Ammon's horn (tissue), 1 donor: Measurements from ENCODE around the gene KCNMB2.
"Not testable (repeated sequence)": the region's sequence is repeated elsewhere in the genome, so short reads cannot be mapped to it uniquely, and the experiment has no call there.

Experiments used
- DNase-seq: peaks from one replicate; pipeline ENCODE4 v3.0.0-alpha.2; 2016; ENCODE audit warnings: low spot score

KCNMB2 gene

DNA sequence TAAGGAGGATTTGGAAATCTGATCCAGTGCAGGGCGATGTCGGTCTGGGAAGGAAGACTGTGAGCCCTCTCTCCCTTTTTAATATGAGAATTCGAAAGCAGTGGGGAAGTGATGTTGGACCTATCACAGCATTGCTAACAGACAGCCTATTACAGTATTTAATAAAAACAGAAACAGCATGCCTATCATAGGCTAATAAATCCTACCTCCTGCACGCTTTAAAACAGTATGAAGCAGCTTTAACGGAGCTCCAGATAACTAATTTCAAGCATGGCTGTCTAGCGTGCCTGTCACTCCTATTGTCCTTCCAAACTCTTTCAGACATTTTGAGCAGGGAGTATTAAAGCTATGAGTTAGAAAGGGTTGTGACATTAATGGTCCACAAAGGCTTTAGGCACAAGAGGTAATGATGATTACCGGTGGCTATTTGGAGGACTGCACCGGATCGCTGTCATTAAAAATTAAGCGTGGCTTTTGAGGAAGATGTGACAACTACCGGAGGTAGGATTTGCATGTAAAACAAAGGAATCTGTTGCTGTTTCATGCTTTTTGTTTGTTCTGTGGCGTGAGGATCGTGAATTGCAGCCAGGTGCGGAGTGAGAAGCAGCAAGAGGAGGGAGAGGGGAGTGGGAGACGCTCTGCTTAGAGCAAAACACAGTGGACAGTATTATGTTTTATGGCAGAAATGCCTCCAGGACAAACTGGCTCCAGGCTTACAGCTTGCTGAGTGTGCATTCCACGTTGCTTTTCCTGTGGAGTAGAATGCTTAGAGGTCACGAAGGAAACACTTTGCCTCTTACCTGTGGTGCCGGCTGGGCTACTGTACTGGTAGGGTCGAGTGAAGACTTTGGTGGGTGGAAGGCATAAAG lies at the start of gene KCNMB2:
KCNMB2 (plus strand) TSS at position 226 of the 869 bp plus-strand sequence.
- DNase-seq: peak; percentile 50

DNA sequence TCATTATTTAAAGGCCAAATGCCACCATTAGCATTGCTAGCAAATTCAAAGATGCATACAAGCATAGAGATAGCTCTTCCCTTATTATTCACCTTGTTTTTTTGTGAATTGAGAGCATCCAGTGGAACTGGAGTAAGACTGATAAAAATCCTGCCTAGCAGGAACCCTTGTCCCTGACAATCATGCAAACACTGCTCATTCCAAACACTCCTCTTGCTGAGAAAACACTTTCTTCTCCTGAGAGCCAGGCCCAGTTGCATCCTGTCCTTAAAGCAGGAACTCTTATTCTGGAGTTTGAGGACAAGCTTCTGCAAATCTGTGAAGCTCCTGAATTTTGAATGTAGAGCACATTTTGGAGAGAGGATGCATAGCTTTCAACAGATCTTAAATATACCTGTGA lies 49.3 kb upstream of the KCNMB2 start:
- no peak for DNase-seq

DNA sequence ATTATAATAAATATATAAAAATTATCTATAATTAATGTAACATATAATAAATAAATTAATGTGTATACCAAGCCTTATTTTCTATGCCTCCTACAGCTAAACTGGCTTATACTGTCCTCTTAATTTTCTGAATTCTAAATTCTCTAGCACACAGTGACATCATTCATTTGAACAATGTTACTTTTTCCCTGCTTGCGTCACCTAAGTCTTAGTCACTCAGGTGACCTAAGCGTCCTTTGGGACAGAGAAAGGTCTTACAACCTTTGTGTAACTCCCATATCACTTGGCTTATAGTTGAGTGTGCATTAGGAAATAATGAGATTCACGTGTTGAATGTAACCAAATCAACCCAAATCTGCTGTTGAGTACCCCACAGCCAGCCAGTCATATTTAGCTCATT lies 48.5 kb upstream of the KCNMB2 start:
- DNase-seq: no peak

DNA sequence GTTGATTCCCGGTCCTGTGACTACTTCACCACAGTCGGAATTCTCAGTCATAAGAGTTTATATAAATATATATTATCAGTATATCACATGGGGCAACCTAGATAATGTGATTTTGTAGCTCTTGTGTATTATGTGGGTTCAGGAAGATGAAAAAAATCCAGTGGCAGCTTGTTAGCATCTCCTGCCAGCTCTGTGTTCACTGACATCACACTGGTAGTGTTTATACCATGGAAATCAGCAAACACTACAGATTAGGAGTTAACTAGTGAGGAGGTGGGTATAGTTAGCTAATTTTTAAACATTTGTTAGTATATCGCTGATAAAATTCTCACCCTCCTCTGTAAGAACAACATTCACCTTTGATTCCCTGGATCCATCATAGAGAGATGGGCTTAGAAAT lies 44.5 kb upstream of the KCNMB2 start:
- no peak for DNase-seq

DNA sequence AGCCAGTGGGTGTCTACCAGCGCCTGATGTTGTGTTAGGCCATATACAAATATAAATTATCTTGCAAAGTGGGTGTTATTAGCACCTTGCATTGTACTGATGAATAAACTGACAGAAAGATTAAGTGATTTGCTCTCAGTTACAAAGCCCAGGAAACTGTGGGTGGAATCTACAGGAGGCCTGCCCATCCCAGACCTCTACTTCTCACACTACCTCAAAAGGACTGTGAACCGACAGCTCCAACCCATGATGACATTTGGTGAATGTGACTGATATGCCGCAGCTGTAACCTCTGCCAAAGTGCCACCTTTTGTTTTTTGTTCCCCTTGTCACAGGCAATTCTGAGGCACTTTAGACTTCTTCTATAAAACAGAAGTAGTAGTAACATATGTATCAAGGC lies 43.7 kb upstream of the KCNMB2 start:
- no peak for DNase-seq

DNA sequence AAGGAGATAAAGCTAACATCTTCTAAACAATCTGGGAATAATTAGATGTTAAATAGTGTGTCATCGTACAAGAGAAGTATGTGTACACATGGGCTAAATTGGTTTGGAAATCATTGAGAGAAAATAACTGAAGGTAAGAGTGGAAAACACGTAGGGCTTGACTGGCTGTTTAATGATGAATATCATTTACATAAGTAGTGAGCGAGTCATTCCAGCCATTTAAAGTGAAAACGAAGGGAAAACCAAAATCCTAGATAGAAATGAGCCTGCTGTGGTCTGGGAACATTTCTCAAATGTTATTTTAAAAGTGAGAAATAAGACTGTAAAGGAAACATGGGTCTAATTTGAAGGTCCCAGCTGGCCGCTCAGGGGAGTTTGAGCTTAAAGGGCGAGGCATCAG lies 41.9 kb upstream of the KCNMB2 start:
- DNase-seq: no peak

DNA sequence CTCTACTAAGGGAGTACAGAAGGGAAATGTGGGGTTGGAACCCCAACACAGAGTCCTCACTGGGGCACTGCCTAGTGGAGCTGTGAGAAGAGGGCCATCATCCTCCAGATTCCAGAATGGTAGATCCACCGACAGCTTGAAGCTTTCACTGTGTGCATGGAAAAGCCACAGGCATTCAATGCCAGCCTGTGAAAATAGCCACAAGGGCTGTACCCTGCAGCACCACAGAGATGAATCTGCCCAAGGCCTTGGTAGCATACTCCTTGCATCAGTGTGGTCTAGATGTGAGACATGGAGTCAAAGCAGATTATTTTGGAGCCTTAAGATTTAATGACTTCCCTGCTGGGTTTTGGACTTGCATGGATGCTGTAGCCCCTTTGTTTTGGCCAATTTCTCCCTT lies 39.3 kb upstream of the KCNMB2 start:
- DNase-seq: no peak

DNA sequence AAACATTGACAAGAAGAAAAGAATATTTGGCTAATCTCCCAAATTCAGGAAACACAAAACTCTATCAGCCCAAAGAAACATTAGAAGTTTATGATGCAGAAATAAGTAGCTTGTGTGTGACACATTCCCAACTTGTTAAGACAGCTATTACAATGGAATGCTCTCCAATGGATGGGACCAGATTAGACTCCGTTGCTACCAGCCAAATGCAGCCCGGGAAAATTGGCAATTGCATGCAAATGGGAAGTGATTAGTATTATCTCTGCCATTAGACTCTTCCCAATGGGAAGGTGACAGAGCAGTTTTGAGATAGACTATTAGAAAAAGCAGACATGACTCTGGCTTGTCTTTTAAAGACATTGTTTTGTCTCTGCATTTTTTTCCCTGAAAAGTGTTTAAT lies 37.4 kb upstream of the KCNMB2 start:
- no peak for DNase-seq

DNA sequence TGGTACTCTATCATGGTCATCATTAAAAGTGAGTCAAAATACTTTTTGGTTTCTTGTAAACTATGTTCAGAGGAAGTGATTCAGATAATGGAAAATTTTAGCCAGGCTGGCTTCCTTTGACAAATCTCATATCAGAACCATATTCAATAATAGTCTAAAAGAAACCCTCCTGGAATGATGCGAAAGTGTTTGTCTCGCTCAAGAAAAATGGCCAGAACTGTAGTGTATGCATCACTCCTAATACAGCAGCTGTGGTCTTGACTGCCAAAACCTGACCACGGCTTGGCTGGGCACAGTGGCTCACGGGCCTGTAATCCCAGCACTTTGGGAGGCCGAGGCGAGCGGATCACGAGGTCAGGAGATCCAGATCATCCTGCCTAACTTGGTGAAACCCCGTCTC lies 35.6 kb upstream of the KCNMB2 start:
- no peak for DNase-seq

DNA sequence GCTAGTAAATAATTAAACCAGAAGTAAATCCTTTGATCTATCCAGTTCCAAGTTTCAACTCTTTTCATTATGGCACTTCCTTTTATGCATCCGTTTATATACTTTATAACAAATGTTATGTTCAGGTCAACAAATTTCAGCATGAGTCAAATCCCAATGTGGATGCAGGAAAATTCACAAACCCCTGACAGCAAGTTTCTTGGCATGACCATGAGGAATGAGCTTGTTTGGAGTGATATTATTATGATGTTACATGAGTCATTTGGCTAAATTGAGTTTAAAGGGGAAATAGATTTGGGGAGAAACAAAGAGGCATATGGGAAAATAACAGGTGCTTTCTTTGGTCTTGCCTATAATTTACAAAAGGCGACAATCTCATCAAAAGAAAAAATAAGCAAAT lies 32.1 kb upstream of the KCNMB2 start:
- DNase-seq: no peak

DNA sequence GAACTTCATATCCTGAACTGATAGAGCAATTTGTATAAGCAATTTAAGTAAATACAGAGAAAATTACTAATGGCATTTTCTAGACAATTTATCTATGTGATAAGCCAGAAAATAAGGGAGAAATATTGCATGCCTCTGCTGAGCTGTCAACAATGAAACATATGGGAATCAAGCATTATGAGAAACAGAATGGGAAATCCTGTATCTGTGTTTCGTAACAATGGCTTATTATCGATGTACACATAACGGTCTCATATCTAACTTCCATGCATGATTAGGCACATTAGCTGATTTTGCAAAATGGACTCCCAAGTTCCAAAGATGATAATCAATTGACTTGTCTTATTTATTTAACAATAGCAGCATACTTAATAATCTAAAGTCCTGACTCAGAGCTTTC lies 30.4 kb upstream of the KCNMB2 start:
- no peak for DNase-seq

DNA sequence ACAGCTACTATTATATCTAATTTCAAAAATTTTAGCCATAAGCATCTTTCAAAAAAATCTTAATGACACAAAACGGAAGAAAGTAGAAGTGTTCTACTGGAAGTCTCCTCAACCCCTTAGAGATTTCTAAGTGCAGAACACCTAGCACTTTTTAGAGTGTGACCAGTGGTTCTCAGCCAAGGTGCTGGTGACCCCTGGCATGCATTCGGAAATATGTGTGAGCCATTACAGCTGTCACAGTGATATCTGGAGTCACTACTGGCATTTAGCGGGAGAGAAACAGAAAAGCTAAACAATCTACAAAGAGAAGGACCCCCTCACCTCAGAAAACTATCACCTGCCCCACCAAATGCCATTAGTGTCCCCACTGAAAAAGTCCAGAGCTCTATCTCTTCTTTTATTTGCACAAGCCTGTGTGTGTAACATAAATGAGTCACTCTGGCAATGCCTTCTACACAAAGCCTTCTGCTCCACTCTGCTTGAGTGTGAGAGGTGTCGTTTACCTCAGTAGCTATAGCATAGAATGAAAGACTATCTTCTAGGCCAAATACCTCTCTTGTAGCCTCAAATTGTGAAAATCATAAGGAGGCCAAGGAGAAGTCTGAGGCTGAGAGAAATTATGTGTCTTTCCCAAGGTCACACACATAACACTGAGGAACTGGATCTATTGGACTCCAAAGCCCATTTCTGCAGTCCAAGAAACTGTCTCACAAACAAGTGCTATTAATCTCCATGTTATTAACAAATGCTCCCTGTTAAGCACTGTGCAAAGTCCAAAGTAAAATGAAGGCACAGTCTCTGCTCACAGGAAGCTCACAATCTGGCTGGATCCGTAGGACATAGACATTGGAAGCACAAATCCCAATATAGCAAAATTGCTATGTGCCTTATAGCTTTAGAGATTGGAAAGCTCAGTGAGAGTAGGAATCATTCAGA lies 28.5 kb upstream of the KCNMB2 start:
- DNase-seq: no peak

DNA sequence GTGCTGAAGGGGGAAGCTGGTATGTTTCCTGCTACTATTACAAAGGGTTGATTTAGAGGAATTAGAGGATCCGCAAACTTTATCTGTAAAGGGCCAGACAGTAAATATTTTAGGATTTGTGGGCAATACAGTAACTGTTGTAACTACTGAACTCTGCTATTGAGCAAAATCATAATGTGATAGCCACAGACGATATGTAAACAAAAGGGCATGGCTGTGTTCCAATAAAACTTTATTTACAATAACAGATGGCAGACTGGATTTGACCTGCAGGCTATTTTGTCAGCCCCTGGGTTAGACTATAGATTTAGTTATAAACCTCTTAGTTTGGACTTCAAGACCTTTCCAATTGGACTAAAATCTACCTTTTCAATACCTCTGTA lies 27.8 kb upstream of the KCNMB2 start:
- DNase-seq: no peak

DNA sequence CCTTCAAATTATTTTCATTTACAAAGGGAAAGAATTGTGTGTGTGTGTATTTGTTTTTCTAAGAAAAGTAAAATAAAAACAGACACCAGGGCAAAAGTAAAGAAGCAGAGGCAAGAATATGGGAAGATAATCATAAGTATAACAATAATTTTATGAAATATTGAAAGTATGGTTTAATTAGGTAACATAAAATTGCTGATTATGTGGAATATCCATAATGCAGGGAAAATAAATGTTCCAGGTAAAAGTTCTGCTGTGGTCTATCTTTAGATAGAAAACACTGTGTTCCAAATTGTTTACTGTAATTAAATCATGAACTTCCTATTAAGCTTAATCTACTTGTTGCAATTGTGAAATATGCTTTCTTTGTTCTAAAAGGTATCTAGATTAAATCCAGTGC lies 25.7 kb upstream of the KCNMB2 start:
- DNase-seq: no peak

DNA sequence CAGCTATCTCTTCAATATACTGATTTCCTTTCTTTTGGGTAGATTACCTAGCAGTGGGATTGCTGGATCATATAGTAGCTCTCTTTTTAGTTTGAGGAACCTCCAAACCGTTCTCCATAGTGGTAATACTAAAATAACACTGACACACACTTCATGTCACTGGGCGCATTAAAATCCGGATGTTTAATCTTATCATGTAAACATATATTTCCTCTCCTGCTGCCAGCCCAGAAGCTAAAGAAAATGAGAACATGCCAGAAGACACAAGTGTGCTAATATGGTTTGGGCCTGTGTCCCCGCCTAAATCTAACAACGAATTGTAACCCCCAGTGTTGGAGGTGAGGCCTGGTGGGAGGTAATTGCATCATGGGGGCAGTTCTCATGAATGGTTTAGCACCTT lies 23.6 kb upstream of the KCNMB2 start:
- DNase-seq: no peak

DNA sequence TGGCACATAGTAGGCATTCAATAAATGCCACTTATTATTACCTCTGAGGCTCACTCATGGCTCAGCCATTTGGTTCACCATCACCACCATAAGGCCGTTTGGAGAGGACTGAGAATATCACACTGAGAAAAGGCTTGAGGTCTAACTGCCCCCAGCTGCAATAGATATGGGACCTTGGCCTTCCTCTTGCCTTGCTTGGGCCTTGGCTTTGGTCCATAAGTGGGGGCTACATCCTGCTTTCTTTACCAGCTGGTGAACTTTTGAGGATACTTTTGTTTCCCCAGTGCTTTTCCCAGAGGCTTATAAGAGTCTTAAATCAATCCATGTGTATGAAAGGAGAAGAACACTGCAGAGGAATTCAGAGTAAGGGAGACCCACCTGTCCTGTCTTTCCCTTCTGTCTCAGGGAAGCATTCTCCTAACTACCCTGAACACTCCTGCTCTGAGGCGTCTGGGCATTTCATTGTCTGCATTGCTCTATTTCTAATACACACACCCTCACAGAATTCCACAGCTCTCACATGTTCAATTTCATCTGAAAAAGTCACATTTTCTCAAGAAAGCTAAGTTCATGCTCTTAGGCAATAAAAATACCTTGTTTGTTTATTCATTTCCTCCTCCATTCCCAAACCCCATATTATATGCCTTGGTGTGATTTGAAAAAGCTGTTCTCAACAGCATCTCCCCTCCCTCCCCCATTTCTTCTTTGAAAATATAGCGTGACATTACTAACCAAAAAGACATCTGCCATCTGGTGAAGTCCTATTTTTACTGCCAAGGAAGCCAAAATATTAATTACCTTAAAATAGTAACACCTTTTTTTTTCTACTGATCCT lies 22.5 kb upstream of the KCNMB2 start:
- DNase-seq: no peak

DNA sequence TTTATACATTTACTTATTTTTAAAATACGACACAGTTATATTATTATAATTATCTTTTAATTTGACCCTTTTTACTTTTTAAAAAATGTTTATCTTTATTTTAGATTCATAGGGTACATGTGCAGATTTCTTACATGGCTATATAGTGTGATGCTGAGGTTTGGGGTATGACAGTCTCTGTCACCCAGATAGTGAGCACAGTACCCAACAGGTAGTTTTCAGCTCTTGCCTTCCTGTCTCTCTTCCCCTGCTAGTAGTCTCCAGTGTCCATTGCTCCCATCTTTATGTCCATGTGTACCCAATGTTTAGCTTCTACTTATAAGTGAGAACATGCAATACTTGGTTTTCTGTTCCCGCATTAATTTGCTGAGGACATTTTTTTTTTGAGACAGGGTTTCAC lies 21.8 kb upstream of the KCNMB2 start:
- no peak for DNase-seq

DNA sequence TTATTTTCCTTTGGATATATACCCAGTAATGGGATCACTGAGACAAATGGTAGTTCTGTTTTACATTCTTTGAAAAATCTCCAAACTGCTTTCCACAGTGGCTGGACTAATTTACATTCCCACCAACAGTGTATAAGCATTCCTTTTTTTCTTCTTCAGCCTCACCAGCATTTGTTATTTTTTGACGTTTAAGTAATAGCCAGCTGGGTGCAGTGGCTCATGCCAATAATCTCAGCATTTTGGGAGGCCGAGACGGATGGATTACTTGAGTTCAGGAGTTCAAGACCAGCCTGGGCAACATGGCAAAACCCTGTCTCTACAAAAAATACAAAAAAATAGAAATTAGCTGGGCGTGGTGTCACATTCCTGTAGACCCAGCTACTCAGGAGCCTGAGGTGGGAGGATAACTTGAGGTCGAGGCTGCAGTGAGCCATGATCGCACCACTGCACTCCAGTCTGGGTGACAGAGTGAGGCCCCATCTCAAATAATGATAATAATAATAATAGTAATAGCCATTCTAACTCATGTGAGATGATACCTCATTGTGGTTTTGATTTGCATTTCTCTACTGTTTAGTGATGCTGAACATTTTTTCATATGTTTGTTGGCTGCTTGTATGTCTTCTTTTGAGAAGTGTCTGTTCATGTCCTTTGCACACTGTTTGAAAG lies 21.0 kb upstream of the KCNMB2 start:
- not testable (repeated sequence) for DNase-seq

DNA sequence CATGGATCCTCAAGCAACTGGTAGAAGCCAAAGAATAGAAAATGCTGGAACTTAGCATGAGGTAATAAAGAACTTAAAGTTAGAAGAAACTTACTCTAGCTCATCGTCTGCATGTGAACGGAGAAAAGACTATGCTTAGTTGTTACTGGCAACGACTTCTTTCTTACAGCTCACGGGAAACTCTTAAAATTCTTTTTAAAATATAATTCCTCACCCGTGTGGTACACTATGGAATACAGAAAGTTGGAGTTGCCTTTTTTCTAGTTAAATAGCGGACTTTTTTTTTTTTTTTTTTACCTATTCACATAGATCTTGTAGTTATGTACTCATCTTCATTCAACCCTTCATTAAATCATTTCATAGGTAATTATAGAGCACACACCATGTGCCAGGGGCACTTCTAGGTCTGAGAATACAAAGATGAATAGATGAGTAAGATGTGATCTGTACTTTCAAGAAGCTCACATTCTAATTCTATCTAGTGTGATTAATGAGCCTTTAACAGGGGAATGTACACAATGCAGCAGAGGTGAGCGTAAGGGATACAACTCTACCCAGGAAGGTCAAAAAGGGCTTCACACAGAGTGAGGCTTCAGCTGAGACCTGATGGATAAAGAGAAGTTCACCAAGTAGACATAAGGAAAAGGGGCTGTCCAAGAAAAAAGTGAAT lies 18.4 kb upstream of the KCNMB2 start:
- no peak for DNase-seq

DNA sequence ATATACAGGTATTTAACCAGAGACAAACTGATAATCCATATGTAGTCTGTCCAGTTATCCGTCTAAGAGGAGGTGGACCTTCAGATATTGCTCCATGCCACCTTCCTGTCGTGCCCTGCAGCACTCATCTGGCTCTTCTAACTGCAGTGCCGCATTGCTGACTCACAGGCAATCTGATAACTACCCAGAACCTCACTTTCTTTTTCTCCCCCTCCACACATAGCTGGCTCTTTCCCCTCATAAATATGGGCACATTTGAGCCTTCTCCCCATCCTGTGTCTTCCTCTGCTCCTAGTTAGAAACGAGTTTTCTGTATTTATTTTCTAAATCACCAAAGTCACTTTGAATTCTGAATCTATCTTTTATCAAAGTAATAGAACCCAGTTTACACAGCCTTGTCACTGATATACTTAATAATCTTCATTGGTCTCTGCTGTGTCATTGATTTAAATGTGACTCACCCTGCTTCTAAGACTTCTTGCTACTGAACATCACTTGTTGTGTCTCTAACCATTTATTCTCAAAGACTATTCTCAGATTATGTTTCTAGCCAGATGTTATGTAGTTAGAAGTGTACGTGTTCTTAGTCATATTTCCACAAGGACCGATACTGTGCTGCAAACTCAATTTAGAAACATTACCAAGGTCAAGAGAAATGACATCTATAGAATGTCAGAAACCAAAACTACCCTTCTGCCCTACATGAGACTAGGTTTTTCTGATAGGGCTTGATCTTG lies 17.4 kb upstream of the KCNMB2 start:
- DNase-seq: no peak
